ENCODE results near the gene ATAD3B. TPM values are rescaled to one million over a fixed set of nuclear protein-coding genes. Genes with fewer than 3 reads are reported as not detected.

The ATAD3B gene
- total RNA-seq, 1 experiment from 2014 or later: 63.6 TPM

DNA sequence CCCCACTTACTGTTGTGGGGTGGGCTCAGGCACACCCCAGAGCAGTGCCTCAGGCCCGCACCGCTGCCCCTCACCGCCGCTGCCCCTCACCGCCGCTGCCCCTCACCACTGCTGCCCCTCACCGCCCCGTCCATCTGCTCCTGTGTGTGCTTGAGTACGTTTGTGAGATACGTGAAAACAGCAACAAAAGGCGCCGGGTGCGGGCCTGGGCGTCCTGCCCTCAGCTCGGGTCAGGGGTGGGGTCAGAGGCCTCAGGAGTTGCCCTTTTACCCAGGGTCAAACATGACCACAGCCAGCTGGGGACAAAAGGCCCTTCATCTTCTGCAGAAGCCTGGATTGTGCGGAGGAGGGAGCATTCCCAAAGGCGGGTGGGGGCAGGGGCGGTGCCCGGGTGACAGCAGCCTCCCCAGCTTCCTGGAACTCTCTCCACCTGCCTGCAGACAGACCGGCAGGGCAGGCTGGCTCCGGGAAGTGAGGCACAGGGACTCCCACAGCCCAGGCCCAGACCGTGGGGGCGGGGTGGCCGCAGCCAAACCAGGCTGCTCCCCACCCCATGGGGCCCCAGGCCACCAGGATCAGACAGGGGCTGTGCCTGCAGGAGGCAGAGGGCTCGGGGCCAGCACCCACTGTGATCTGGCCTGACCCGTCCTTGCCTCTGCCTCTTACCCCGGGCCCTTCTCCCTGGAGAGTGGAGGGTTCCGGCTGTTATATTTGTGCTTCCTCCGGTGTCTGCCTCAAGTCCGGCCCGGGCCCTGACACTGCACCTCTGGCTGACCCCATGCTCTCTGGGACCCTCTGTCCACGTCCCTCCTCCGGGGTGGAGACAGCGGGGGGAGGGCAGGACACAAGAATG, 38.4 kb upstream of the ATAD3B start (continued):
- no peak for TF ChIP-seq CREM (CRISPR knock-in tag; IDR thresholded peaks at IDR 0.05)
- TF ChIP-seq FOXK1 (CRISPR knock-in tag; IDR thresholded peaks at IDR 0.05): peak; percentile 39; the same call in 1 of the 2 replicates
- TF ChIP-seq, protein P1, sequence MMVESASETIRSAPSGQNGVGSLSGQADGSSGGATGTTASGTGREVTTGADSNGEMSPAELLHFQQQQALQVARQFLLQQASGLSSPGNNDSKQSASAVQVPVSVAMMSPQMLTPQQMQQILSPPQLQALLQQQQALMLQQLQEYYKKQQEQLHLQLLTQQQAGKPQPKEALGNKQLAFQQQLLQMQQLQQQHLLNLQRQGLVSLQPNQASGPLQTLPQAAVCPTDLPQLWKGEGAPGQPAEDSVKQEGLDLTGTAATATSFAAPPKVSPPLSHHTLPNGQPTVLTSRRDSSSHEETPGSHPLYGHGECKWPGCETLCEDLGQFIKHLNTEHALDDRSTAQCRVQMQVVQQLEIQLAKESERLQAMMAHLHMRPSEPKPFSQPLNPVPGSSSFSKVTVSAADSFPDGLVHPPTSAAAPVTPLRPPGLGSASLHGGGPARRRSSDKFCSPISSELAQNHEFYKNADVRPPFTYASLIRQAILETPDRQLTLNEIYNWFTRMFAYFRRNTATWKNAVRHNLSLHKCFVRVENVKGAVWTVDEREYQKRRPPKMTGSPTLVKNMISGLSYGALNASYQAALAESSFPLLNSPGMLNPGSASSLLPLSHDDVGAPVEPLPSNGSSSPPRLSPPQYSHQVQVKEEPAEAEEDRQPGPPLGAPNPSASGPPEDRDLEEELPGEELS (CRISPR knock-in tag; IDR thresholded peaks at IDR 0.05): no peak
- TF ChIP-seq HMGA2 (CRISPR knock-in tag; IDR thresholded peaks at IDR 0.05): no peak
- no peak for TF ChIP-seq MYBL2 (CRISPR knock-in tag; IDR thresholded peaks at IDR 0.05)
- TF ChIP-seq, protein P2, sequence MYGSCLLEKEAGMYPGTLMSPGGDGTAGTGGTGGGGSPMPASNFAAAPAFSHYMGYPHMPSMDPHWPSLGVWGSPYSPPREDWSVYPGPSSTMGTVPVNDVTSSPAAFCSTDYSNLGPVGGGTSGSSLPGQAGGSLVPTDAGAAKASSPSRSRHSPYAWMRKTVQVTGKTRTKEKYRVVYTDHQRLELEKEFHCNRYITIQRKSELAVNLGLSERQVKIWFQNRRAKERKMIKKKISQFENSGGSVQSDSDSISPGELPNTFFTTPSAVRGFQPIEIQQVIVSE (CRISPR knock-in tag; IDR thresholded peaks at IDR 0.05; ENCODE audit: borderline replicate concordance): no peak
- TF ChIP-seq FOXJ3 (CRISPR knock-in tag; IDR thresholded peaks at IDR 0.05; ENCODE audit: borderline replicate concordance): no peak
- no peak for TF ChIP-seq IRF1 (CRISPR knock-in tag; IDR thresholded peaks at IDR 0.05)
- TF ChIP-seq, protein P3, sequence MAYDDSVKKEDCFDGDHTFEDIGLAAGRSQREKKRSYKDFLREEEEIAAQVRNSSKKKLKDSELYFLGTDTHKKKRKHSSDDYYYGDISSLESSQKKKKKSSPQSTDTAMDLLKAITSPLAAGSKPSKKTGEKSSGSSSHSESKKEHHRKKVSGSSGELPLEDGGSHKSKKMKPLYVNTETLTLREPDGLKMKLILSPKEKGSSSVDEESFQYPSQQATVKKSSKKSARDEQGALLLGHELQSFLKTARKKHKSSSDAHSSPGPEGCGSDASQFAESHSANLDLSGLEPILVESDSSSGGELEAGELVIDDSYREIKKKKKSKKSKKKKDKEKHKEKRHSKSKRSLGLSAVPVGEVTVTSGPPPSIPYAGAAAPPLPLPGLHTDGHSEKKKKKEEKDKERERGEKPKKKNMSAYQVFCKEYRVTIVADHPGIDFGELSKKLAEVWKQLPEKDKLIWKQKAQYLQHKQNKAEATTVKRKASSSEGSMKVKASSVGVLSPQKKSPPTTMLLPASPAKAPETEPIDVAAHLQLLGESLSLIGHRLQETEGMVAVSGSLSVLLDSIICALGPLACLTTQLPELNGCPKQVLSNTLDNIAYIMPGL (CRISPR knock-in tag; IDR thresholded peaks at IDR 0.05): 0 out of 2 replicates have a peak, but pooled peaks have one; percentile 15
- TF ChIP-seq FOXP1 (CRISPR knock-in tag; IDR thresholded peaks at IDR 0.05; ENCODE audit: borderline replicate concordance): no peak
- no peak for TF ChIP-seq ZBTB43 (CRISPR knock-in tag; IDR thresholded peaks at IDR 0.05)
- TF ChIP-seq, protein P4, sequence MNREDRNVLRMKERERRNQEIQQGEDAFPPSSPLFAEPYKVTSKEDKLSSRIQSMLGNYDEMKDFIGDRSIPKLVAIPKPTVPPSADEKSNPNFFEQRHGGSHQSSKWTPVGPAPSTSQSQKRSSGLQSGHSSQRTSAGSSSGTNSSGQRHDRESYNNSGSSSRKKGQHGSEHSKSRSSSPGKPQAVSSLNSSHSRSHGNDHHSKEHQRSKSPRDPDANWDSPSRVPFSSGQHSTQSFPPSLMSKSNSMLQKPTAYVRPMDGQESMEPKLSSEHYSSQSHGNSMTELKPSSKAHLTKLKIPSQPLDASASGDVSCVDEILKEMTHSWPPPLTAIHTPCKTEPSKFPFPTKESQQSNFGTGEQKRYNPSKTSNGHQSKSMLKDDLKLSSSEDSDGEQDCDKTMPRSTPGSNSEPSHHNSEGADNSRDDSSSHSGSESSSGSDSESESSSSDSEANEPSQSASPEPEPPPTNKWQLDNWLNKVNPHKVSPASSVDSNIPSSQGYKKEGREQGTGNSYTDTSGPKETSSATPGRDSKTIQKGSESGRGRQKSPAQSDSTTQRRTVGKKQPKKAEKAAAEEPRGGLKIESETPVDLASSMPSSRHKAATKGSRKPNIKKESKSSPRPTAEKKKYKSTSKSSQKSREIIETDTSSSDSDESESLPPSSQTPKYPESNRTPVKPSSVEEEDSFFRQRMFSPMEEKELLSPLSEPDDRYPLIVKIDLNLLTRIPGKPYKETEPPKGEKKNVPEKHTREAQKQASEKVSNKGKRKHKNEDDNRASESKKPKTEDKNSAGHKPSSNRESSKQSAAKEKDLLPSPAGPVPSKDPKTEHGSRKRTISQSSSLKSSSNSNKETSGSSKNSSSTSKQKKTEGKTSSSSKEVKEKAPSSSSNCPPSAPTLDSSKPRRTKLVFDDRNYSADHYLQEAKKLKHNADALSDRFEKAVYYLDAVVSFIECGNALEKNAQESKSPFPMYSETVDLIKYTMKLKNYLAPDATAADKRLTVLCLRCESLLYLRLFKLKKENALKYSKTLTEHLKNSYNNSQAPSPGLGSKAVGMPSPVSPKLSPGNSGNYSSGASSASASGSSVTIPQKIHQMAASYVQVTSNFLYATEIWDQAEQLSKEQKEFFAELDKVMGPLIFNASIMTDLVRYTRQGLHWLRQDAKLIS (CRISPR knock-in tag; IDR thresholded peaks at IDR 0.05; ENCODE audit: borderline replicate concordance): no peak
- TF ChIP-seq, protein P5, sequence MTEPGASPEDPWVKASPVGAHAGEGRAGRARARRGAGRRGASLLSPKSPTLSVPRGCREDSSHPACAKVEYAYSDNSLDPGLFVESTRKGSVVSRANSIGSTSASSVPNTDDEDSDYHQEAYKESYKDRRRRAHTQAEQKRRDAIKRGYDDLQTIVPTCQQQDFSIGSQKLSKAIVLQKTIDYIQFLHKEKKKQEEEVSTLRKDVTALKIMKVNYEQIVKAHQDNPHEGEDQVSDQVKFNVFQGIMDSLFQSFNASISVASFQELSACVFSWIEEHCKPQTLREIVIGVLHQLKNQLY (CRISPR knock-in tag; IDR thresholded peaks at IDR 0.05): no peak
- TF ChIP-seq, protein P6, sequence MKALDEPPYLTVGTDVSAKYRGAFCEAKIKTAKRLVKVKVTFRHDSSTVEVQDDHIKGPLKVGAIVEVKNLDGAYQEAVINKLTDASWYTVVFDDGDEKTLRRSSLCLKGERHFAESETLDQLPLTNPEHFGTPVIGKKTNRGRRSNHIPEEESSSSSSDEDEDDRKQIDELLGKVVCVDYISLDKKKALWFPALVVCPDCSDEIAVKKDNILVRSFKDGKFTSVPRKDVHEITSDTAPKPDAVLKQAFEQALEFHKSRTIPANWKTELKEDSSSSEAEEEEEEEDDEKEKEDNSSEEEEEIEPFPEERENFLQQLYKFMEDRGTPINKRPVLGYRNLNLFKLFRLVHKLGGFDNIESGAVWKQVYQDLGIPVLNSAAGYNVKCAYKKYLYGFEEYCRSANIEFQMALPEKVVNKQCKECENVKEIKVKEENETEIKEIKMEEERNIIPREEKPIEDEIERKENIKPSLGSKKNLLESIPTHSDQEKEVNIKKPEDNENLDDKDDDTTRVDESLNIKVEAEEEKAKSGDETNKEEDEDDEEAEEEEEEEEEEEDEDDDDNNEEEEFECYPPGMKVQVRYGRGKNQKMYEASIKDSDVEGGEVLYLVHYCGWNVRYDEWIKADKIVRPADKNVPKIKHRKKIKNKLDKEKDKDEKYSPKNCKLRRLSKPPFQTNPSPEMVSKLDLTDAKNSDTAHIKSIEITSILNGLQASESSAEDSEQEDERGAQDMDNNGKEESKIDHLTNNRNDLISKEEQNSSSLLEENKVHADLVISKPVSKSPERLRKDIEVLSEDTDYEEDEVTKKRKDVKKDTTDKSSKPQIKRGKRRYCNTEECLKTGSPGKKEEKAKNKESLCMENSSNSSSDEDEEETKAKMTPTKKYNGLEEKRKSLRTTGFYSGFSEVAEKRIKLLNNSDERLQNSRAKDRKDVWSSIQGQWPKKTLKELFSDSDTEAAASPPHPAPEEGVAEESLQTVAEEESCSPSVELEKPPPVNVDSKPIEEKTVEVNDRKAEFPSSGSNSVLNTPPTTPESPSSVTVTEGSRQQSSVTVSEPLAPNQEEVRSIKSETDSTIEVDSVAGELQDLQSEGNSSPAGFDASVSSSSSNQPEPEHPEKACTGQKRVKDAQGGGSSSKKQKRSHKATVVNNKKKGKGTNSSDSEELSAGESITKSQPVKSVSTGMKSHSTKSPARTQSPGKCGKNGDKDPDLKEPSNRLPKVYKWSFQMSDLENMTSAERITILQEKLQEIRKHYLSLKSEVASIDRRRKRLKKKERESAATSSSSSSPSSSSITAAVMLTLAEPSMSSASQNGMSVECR (CRISPR knock-in tag; IDR thresholded peaks at IDR 0.05; ENCODE audit: borderline replicate concordance): no peak
- TF ChIP-seq, protein P7, sequence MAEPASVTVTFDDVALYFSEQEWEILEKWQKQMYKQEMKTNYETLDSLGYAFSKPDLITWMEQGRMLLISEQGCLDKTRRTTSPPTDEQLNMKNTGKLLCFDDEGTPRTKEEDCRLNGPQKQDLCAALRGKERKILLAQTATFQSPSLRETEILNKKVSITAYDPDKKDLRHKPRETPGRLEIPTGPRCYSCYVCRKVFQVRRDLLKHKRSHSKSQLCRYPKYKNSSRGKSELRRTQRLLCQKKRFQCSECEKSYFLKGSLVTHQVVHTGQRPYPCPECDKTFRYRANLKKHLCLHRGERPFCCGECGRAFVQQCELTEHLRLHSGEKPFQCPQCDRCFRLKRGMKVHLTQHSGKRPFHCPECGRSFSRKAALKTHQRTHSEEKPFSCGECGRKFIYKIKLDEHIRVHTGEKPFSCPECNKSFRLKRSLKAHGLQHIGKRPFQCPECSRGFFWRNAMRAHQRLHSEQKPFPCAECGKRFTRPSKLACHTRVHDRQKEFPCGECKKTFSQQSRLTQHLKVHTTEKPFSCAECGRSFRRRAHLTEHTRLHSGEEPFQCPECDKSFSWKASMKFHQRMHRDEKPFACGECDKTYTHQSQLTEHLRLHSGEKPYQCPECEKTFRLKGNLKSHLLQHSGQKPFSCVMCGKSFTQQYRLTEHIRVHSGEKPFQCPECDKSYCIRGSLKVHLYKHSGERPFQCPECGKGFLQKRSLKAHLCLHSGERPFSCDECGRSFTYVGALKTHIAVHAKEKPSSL (CRISPR knock-in tag; conservative IDR thresholded peaks at IDR 0.05): no peak
- no peak for TF ChIP-seq ZNF232 (CRISPR knock-in tag; IDR thresholded peaks at IDR 0.05)
- TF ChIP-seq SOX15 (CRISPR knock-in tag; IDR thresholded peaks at IDR 0.05): no peak
- no peak for TF ChIP-seq EMX1 (CRISPR knock-in tag; IDR thresholded peaks at IDR 0.05)
- TF ChIP-seq NR2C2 (CRISPR knock-in tag; IDR thresholded peaks at IDR 0.05): no peak

All from WTC11 (cell line).